SU-DHL-6 (cell line): ENCODE results near the gene CRELD1.

Source experiments
- H2AFZ ChIP-seq: fragments of 200-600 bp; sonication (generic); 2 replicates; pipeline ENCODE4 v1.6.1; 2014; ENCODE audit warnings: low read depth, mild to moderate bottlenecking, moderate library complexity, mixed read lengths, antibody characterized with exemption, low read length; ENCODE audit not compliant: severe bottlenecking
- H3F3A ChIP-seq: fragments of 200-600 bp; shearing (Covaris generic); 2 replicates; pipeline ENCODE4 v1.6.0; 2016; ENCODE audit warnings: antibody characterized with exemption, mild to moderate bottlenecking; ENCODE audit not compliant: insufficient read depth
- H3K27ac ChIP-seq: fragments of 200-600 bp; sonication (generic); 2 replicates; pipeline ENCODE4 v1.5.1; 2016; ENCODE audit warnings: low read depth, mild to moderate bottlenecking, low read length, moderate library complexity, mixed read lengths
- H3K27me3 ChIP-seq: fragments of 200-600 bp; sonication (generic), shearing (Covaris generic); 2 replicates; pipeline ENCODE4 v1.6.0; 2014; ENCODE audit warnings: mild to moderate bottlenecking, low read length
- H3K36me3 ChIP-seq: fragments of 200-600 bp; sonication (generic); 2 replicates; pipeline ENCODE4 v1.6.1; 2014; ENCODE audit warnings: mild to moderate bottlenecking, low read length, mixed read lengths
- H3K4me2 ChIP-seq: fragments of 300-600, 200-600 bp; shearing (Covaris generic), sonication (generic); 2 replicates; pipeline ENCODE4 v1.6.0; 2014; ENCODE audit warnings: low read length, low read depth, mild to moderate bottlenecking; ENCODE audit not compliant: poor library complexity, severe bottlenecking
- H3K4me3 ChIP-seq: fragments of 200-600 bp; sonication (generic); 2 replicates; pipeline ENCODE4 v1.5.1; 2014; ENCODE audit warnings: antibody characterized with exemption, low read length, mild to moderate bottlenecking, mixed read lengths; ENCODE audit not compliant: insufficient read depth, poor library complexity, severe bottlenecking
- H3K79me2 ChIP-seq: fragments of 200-600 bp; sonication (generic); 2 replicates; pipeline ENCODE4 v1.6.1; 2014; ENCODE audit warnings: mild to moderate bottlenecking, low read length, moderate library complexity; ENCODE audit not compliant: insufficient read depth
- H3K9ac ChIP-seq: fragments of 200-600 bp; sonication (generic); 2 replicates; pipeline ENCODE4 v1.7.0; 2014; ENCODE audit warnings: mild to moderate bottlenecking, low read length
- H3K9me2 ChIP-seq: fragments of 200-600 bp; sonication (generic); replicated peaks from 2 replicates; pipeline ENCODE4 v1.6.1; 2014; ENCODE audit warnings: low read length; ENCODE audit not compliant: insufficient read depth
- H3K9me3 ChIP-seq: fragments of 200-600 bp; sonication (generic); 2 replicates; pipeline ENCODE4 v1.6.1; 2014; ENCODE audit warnings: low read length, mixed read lengths; ENCODE audit not compliant: insufficient read depth
- H4K20me1 ChIP-seq: fragments of 200-600 bp; sonication (generic); 2 replicates; pipeline ENCODE4 v1.6.1; 2014; ENCODE audit warnings: low read depth, mild to moderate bottlenecking, antibody characterized with exemption, low read length, moderate library complexity, mixed read lengths
- CTCF ChIP-seq: fragments of 200-600 bp; sonication (generic); IDR thresholded peaks from one replicate; pipeline ENCODE4 v1.5.1; 2017; ENCODE audit warnings: antibody characterized with exemption, mild to moderate bottlenecking, low read length, moderate library complexity; ENCODE audit not compliant: insufficient read depth, poor library complexity, severe bottlenecking
- EZH2phosphoT487 ChIP-seq: fragments of 200-600 bp; sonication (generic), shearing (Covaris generic); conservative IDR thresholded peaks from 2 replicates; pipeline ENCODE4 v1.6.1; 2018; ENCODE audit warnings: mild to moderate bottlenecking, antibody characterized with exemption, low read length, moderate library complexity, mixed read lengths

Gene CRELD1

GRCh38 chr3:9913601-9914000, 20.0 kb upstream of the CRELD1 start:
- H3K9me3 ChIP-seq, result no peaks in the 10 kb centered on the region

GRCh38 chr3:9914011-9914410, 19.6 kb upstream of the CRELD1 start:
- no peaks in the 10 kb centered on the region for H3K9me2 ChIP-seq
- H3K27ac ChIP-seq, result no peak overlapping the region
- H3K9ac ChIP-seq, result no peak overlapping the region
- TF ChIP-seq CTCF (no peak), EZH2phosphoT487 (no peak)
- no peaks in the 10 kb centered on the region for H3K27me3 ChIP-seq
- H3F3A ChIP-seq, result no peaks in the 10 kb centered on the region
- H3K9me3 ChIP-seq, result no peaks in the 10 kb centered on the region
- H4K20me1 ChIP-seq, result no peaks in the 10 kb centered on the region
- no peaks in the 10 kb centered on the region for H3K79me2 ChIP-seq
- H3K4me2 ChIP-seq, result no peak overlapping the region
- H2AFZ ChIP-seq, result no peak overlapping the region
- H3K36me3 ChIP-seq, result no peaks in the 10 kb centered on the region
- no peak overlapping the region for H3K4me3 ChIP-seq

More at GRCh38 chr3:9913601-9914000, 20.0 kb upstream of the CRELD1 start:
- H4K20me1 ChIP-seq, result no peaks in the 10 kb centered on the region
- H3K79me2 ChIP-seq, result no peaks in the 10 kb centered on the region
- H3K9me2 ChIP-seq, result no peaks in the 10 kb centered on the region
- H3K4me3 ChIP-seq, result no peak overlapping the region
- no peak overlapping the region for H3K4me2 ChIP-seq
- H3K9ac ChIP-seq, result no peak overlapping the region
- H2AFZ ChIP-seq, result no peak overlapping the region
- no peaks in the 10 kb centered on the region for H3K27me3 ChIP-seq
- no peak overlapping the region for H3K27ac ChIP-seq
- H3K36me3 ChIP-seq, result no peaks in the 10 kb centered on the region
- H3F3A ChIP-seq, result no peaks in the 10 kb centered on the region
- no peak for TF ChIP-seq CTCF
- no peak for TF ChIP-seq EZH2phosphoT487

- H3K4me2 ChIP-seq, result no peak overlapping the region
- H3K9me2 ChIP-seq, result no peaks in the 10 kb centered on the region
- peak overlapping the region; percentile 9; the same call in 1 of the 2 replicates for H3K9ac ChIP-seq
- no peaks in the 10 kb centered on the region for H3K79me2 ChIP-seq
- H2AFZ ChIP-seq, result peak overlapping the region; percentile 59
- no peak overlapping the region for H3K27ac ChIP-seq
- no peaks in the 10 kb centered on the region for H3F3A ChIP-seq
- H3K4me3 ChIP-seq, result no peak overlapping the region
- no peaks in the 10 kb centered on the region for H3K36me3 ChIP-seq
- TF ChIP-seq CTCF (no peak), EZH2phosphoT487 (no peak)
- H4K20me1 ChIP-seq, result no peaks in the 10 kb centered on the region
- H3K9me3 ChIP-seq, result no peaks in the 10 kb centered on the region
- no peaks in the 10 kb centered on the region for H3K27me3 ChIP-seq
These were observed 18.9 kb upstream of the CRELD1 start for GRCh38 chr3:9914559-9915253.
